Subcutaneous adipose tissue (tissue), 4 donors: Measurements from ENCODE around the gene KRT73. TPM values are rescaled to one million over a fixed set of nuclear protein-coding genes. Genes with fewer than 3 reads are reported as not detected.

Experiments
- CTCF ChIP-seq: fragments of 450-650 bp; IDR thresholded peaks from one replicate; pipeline ENCODE4 v1.5.1; 2016; ENCODE audit warnings: low read depth, mild to moderate bottlenecking, control low read depth, antibody characterized with exemption, moderate library complexity
- total RNA-seq, 4 donors: library from RNA; depleted of rRNA; stranded (reverse); fragments of >200 nt; gene quantifications; one replicate each; pipeline ENCODE4 v1.1.0, GENCODE V29; 2016

Gene KRT73
- total RNA-seq = not detected

DNA sequence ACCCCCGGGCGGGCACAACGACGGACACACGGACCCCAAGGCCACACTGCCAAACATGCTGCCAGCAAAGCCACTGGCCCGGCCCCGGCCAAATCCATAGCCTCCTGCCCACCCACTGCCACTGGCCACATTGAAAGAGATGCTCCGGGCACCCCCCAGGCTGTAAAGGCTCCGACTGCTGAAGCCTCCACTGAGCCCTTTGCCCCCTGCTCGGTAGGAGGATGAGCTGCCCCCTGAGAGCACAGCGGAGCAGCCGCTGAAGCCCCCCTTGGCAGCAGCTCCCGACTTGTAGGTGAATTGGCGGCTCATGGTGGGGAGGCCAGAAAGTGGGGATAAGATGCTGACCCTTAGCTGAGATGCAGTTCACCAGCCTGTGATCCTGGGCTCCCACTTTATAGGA is at the start of gene KRT73:
Gene KRT73, minus strand, starts transcription at position 344 of the 400 bp plus-strand sequence. Its CDS starts 35 bp downstream, at position 309.
- TF ChIP-seq CTCF = no peak

- no peak for TF ChIP-seq CTCF
Measured at GRCh38 chr12:52667931-52668330, 49.6 kb upstream of the KRT73 start.

DNA sequence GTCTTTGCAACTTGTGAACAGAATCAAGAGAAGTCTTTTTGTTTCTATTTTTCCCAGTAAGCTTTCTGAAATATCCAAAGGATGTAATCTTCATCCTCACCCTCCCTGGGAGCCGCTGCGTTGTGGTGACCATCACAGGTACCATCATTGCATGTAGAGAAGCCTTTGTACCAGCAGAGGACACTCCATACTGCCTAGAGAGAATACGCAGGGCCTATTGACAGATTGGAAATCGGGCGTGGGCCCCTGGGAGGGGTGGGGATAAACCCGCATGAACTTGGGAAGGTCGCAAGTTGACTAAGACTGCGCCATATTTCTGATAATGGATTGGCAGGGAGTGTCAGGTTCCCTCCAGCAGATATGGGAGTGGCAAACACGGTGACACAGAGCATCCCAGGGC is 49.1 kb upstream of the KRT73 start:
- TF ChIP-seq CTCF = no peak

DNA sequence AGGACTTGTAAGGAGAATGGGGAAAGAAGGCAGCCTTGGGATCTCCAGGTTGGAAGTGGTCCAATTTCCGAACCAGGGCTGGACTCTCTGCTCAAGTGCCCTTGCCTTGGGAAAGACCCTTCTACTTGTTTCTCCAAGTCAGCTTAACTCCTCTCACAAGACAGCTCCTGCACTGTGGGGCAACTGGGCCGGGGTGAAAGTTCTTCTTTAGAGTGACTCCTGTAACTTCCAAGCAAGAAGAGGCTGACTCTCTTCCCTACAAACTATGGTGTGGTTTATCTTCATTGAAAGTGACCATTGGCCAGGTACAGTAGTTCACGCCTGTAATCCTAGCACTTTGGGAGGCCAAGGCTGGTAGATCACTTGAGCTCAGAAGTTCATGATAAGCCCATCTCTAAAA is 48.1 kb upstream of the KRT73 start:
- no peak for TF ChIP-seq CTCF

- no peak for TF ChIP-seq CTCF
Measured at GRCh38 chr12:52663420-52663819, 45.1 kb upstream of the KRT73 start.

DNA sequence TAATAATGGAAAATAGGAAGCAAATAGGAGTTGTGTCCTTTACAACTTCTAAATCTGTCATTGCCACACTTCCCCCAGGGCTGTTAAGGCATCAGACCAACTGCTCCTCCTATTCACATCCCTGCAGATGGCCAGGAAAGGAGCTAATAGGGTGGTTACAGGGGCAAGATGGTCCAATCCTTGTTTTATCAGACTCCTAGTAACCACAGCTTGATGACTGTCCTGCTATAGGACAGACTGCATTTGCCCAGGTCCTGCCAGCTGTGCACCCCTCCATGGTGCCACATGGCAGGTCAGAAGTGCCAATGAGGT is 44.5 kb upstream of the KRT73 start:
- TF ChIP-seq CTCF = no peak

DNA sequence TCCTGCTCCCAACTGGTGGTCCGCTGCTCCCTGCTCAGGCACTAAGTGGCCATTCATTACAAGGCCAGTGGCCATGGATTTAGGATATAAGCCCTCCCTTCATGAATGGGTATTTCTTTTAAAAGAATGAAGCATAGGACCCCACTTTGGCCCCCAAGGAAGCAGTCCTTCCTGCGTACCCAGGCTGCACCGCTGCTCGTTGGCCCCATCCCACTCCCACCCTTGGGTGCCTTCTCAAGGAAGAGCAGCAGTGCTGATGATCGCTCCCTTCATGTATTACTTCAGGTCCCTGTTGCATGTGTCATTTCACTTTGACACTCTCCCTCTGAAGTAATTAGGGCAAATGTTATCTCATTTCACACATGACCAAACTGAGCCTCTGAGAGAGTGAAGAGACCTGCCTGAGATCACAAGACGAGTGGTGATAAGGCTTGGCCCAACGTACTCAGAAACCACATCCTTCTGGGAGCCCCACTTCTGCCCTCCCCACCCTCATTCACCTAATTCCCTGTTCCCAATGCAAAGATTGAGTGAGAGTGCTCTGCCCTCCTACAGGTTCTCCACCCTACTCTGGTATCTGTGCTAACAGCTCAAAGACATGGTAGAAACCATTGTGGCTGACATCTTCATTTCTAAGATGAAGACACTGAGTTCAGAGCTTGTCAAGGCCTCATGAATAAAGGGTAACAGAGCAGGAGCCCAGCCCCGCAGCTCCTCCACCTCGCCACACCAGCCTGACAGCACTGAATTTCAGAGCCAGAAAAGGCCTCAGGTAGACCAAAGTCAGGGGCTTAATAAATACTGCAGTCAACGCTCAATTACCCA is 43.9 kb upstream of the KRT73 start:
- no peak for TF ChIP-seq CTCF
